ENCODE measurements around the gene ELP6.

DNA sequence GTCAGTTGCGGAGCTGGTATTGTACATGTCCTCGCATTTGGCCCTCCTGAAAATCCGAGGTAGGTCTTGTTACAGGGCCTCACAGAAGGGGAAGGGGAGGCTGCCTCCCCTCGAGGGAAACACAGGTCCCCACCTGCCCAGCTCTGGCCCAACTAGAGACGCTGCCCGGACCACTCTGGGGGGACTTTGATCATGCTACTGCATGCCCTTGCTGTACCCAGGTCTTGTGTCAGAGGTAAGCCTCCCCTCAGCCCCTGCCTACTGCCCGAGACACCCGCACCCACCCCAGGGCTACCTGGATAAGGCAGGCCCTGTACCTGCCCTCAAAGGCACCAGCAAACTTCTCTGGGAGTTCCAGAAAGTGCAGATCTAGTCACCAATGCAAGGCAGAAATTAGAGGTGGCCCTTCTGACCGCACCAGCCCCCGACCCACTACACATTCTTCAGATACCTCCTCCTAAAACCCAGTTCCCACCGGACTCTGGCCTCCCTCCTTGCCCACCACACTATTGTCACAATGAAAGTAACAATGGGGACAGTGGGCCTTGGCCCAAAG is 36.8 kb downstream of the ELP6 start:
- TF ChIP-seq CTCF (IDR thresholded peaks at IDR 0.05) = no peak
- TF ChIP-seq POLR2A (IDR thresholded peaks at IDR 0.05) = no peak
